Pulmonary artery endothelial cell (primary cell): ENCODE data around the gene MRPL39. TPM values are rescaled to one million over a fixed set of nuclear protein-coding genes. Genes with fewer than 3 reads are reported as not detected.

ENCODE experiments used
- DNase-seq: peaks from one replicate; pipeline ENCODE4 v3.0.0-alpha.2; 2011; ENCODE audit warnings: low read depth, low spot score
- total RNA-seq: library from RNA; depleted of rRNA; stranded (reverse); fragments of >200 nt; gene quantifications from 2 replicates; pipeline ENCODE4 v1.2.3, GENCODE V29; 2014

Gene MRPL39
- total RNA-seq, 1 donor from 2014 or later, result 47.1 TPM

- no peak for DNase-seq
These were observed 37.6 kb downstream of the MRPL39 start for GRCh38 chr21:25569711-25570110.

- DNase-seq, result no peak
These were observed 38.2 kb downstream of the MRPL39 start for GRCh38 chr21:25569084-25569483.

- DNase-seq, result peak; percentile 68
These were observed 39.0 kb downstream of the MRPL39 start for GRCh38 chr21:25568246-25568645.

- no peak for DNase-seq
These were observed 39.8 kb downstream of the MRPL39 start for GRCh38 chr21:25567472-25567871.

GRCh38 chr21:25566645-25567044 is 40.6 kb downstream of the MRPL39 start:
- no peak for DNase-seq

GRCh38 chr21:25565272-25566211 is 41.7 kb downstream of the MRPL39 start:
- no peak for DNase-seq

GRCh38 chr21:25564349-25564948 is 42.8 kb downstream of the MRPL39 start:
- DNase-seq, result no peak

- no peak for DNase-seq
These were observed 43.7 kb downstream of the MRPL39 start for GRCh38 chr21:25563361-25564116.

- no peak for DNase-seq
These were observed 44.6 kb downstream of the MRPL39 start for GRCh38 chr21:25562660-25563059.

GRCh38 chr21:25561668-25562641 is 45.3 kb downstream of the MRPL39 start:
- peak; percentile 20 for DNase-seq

GRCh38 chr21:25560891-25561290 is 46.4 kb downstream of the MRPL39 start:
- DNase-seq, result no peak

GRCh38 chr21:25560271-25560685 is 47.0 kb downstream of the MRPL39 start:
- no peak for DNase-seq

GRCh38 chr21:25559746-25560145 is 47.5 kb downstream of the MRPL39 start:
- DNase-seq, result no peak

- DNase-seq, result no peak
These were observed 49.2 kb downstream of the MRPL39 start for GRCh38 chr21:25558123-25558522.

GRCh38 chr21:25557180-25557579 is 50.1 kb downstream of the MRPL39 start:
- no peak for DNase-seq

GRCh38 chr21:25556091-25556490 is 51.2 kb downstream of the MRPL39 start:
- DNase-seq, result no peak

- DNase-seq, result no peak
These were observed 51.8 kb downstream of the MRPL39 start for GRCh38 chr21:25555492-25555891.

GRCh38 chr21:25552856-25553255 is 54.4 kb downstream of the MRPL39 start:
- DNase-seq, result no peak

GRCh38 chr21:25551569-25551968 is 55.7 kb downstream of the MRPL39 start:
- no peak for DNase-seq

GRCh38 chr21:25550352-25551120 is 56.7 kb downstream of the MRPL39 start:
- no peak for DNase-seq
